Adrenal gland (tissue), 12 donors: Measurements from ENCODE around the gene SSBP3. TPM values are rescaled to one million over a fixed set of nuclear protein-coding genes. Genes with fewer than 3 reads are reported as not detected.

Experiments used
- DNase-seq, 7 donors: peaks; one replicate each; pipeline ENCODE4 v3.0.0-alpha.2; 2019 to 2020
- H3K27ac ChIP-seq, 5 donors: fragments of 200-600 bp; sonication (generic) in 4 of 5; 1 replicate in 3 of 5; 2 replicates in 2 of 5; pipeline versions ENCODE4 v1.5.1 to v1.8.0; 2016 to 2020; ENCODE audit warnings: mild to moderate bottlenecking in 1 of 5
- H3K27me3 ChIP-seq: fragments of 200-600 bp; 2 replicates; pipeline ENCODE4 v1.8.0; 2021
- H3K36me3 ChIP-seq, 2 donors: fragments of 200-600 bp; replicated peaks in 1 of 2; 1 replicate in 1 of 2; 2 replicates in 1 of 2; pipeline versions ENCODE4 v1.5.1 to v1.8.0; 2018 to 2022
- H3K4me1 ChIP-seq, 2 donors: fragments of 200-600 bp; replicated peaks in 1 of 2; 1 replicate in 1 of 2; 2 replicates in 1 of 2; pipeline versions ENCODE4 v1.5.1 to v1.8.0; 2018 to 2021
- H3K4me3 ChIP-seq, 4 donors: fragments of 200-600 bp; sonication (generic) in 3 of 4; one replicate each; pipeline ENCODE4 v1.5.1; 2016 to 2018
- H3K9me3 ChIP-seq, 3 donors: fragments of 200-600 bp; sonication (generic) in 1 of 3; replicated peaks in 1 of 3; 1 replicate in 2 of 3; 2 replicates in 1 of 3; pipeline versions ENCODE4 v1.5.1 to v1.8.0; 2016 to 2021
- POLR2A ChIP-seq, 2 donors: fragments of 450-650 bp; IDR thresholded peaks; one replicate each; pipeline ENCODE4 v1.6.1; 2017; ENCODE audit warnings: antibody characterized with exemption in 2 of 2, mild to moderate bottlenecking in 2 of 2, moderate library complexity in 1 of 2
- WGBS, 4 donors: extraction: QIAGEN DNeasy Blood & Tissue Kit in 2 of 4; methylation state at CpG; one replicate each; pipeline versions ENCODE4 v1.1.5 to v1.1.7; 2013 to 2017; 5-methylcytosine and 5-hydroxymethylcytosine counted together
- intact Hi-C, 2 donors: fragments of 100-400 bp; cut with DNase I; formaldehyde crosslinking; loops; one replicate each; pipeline versions ENCODE4 v1.14.1 to v1.15.0; 2022 to 2023
- polyA plus RNA-seq, 3 donors: library from polyadenylated mRNA; stranded (reverse); fragments of 200-250 nt in 2 of 3; fragments of 350-450 nt in 1 of 3; fragmentation: Illumina TruSeq in 1 of 3; extraction: RNeasy Lipid Tissue Mini Kit (QIAGEN cat#74804) in 1 of 3; gene quantifications; one replicate each; pipeline ENCODE4 v1.2.3, GENCODE V29; 2013 to 2014
- total RNA-seq, 9 donors: library from RNA; depleted of rRNA in 4 of 9; stranded (reverse); fragments of >200 nt in 4 of 9; fragments of 120-200 nt in 1 of 9; fragmentation: NEBNext Ultra II Directional in 1 of 9; extraction: Animal tissue kit (Norgen Biotek cat#: 25700) in 1 of 9; gene quantifications; one replicate each; pipeline versions ENCODE4 v1.1.0 to v1.2.4, GENCODE V29; 2013 to 2023
- TF ChIP-seq, protein P1 (sequence below), 6 experiments: fragments of 450-650 bp in 4 of 6; fragments of 200-600 bp in 2 of 6; sonication (generic) in 1 of 6; IDR thresholded peaks; 1 replicate in 5 of 6; 2 replicates in 1 of 6; pipeline versions ENCODE4 v1.5.1 to v1.8.0; 2016 to 2021; ENCODE audit warnings: antibody characterized with exemption in 6 of 6, mild to moderate bottlenecking in 2 of 6, moderate library complexity in 1 of 6
- donor health status: healthy with polysubstance abuse.
- donor health status: Bipolar disorder and iron deficiency.
- donor health status: DM: yes; HTN: yes; CAD: no.
- donor health status: DM: no; HTN: no; CAD: no.
- donor health status: DM: no; HTN: no; CAD: no.
- donor health status: DM: yes; HTN: yes; CAD: no.

SSBP3 gene
- total and polyA plus RNA-seq, 12 donors, result 15.3 to 150 (median 66.0) TPM

DNA sequence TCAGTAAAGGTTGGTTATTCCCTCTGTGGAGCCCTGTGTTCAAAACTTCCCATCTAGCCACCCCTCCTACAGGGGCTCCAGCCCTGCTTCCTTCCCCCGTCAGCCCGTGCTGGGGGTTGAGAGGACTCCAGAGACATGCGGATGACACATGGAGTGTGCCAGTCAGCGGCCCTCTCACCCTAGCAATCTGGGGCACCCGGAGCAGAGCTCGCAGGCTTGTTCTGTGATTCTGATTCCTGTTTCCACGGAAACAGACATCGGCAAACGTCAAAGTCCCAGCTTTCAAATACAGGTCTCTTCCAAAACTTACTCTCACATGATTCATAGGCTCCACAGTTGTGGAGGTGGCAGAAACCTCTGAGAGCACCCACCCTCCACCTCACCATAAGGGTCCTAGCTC is 9.8 kb upstream of the SSBP3 start:
- TF ChIP-seq, protein P1, sequence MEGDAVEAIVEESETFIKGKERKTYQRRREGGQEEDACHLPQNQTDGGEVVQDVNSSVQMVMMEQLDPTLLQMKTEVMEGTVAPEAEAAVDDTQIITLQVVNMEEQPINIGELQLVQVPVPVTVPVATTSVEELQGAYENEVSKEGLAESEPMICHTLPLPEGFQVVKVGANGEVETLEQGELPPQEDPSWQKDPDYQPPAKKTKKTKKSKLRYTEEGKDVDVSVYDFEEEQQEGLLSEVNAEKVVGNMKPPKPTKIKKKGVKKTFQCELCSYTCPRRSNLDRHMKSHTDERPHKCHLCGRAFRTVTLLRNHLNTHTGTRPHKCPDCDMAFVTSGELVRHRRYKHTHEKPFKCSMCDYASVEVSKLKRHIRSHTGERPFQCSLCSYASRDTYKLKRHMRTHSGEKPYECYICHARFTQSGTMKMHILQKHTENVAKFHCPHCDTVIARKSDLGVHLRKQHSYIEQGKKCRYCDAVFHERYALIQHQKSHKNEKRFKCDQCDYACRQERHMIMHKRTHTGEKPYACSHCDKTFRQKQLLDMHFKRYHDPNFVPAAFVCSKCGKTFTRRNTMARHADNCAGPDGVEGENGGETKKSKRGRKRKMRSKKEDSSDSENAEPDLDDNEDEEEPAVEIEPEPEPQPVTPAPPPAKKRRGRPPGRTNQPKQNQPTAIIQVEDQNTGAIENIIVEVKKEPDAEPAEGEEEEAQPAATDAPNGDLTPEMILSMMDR (IDR thresholded peaks at IDR 0.05), result no peak
- no peak for TF ChIP-seq POLR2A (IDR thresholded peaks at IDR 0.05)
- no peaks in the 10 kb centered on the region for H3K9me3 ChIP-seq
- H3K4me3 ChIP-seq, result no peak overlapping the region
- DNase-seq, result no peak
- H3K27me3 ChIP-seq, result no peaks in the 10 kb centered on the region
- intact Hi-C loops, result loop anchor here in 1 of 2 donors (5.0 kb wide), 1 partner anchor 56 kb away; no protein-coding TSS in a partner anchor
- no peaks in the 10 kb centered on the region for H3K36me3 ChIP-seq
- no peak overlapping the region for H3K27ac ChIP-seq
- no peaks in the 10 kb centered on the region for H3K4me1 ChIP-seq
- 75 to 84% (median 81%) methylated on average over 8 to 9 of the region's 9 CpGs for WGBS, 4 donors

DNA sequence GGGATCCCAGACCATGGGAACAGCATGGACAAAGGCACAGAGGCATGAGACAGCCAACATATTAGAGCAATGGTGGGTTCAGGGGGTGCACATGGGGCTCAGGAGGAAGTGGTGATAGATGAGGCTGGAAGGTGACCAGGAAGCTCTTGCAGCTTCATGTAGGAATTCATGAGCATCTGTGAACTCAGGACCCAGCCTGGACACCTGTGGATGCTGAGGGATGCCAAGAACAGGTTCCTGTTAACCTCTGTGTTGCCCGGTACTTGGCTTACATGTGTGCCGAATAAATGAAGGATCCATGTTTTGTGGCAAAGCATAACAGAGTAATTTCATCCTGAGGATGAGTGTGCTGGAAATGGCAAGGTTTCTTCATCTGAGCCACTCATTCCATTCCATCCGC is 9.3 kb upstream of the SSBP3 start:
- H3K4me3 ChIP-seq, result no peak overlapping the region
- DNase-seq, result no peak
- no peak overlapping the region for H3K27ac ChIP-seq
- H3K36me3 ChIP-seq, result no peaks in the 10 kb centered on the region
- no peaks in the 10 kb centered on the region for H3K9me3 ChIP-seq
- WGBS, 4 donors, result 95 to 100% (median 97%) methylated on average over 3 of the region's 3 CpGs
- no peaks in the 10 kb centered on the region for H3K4me1 ChIP-seq
- no peaks in the 10 kb centered on the region for H3K27me3 ChIP-seq
- no peak for TF ChIP-seq POLR2A (IDR thresholded peaks at IDR 0.05)
- TF ChIP-seq, protein P1 (IDR thresholded peaks at IDR 0.05), result no peak
- intact Hi-C loops, result loop anchor here in 1 of 2 donors (5.0 kb wide), 1 partner anchor 57 kb away; no protein-coding TSS in a partner anchor

DNA sequence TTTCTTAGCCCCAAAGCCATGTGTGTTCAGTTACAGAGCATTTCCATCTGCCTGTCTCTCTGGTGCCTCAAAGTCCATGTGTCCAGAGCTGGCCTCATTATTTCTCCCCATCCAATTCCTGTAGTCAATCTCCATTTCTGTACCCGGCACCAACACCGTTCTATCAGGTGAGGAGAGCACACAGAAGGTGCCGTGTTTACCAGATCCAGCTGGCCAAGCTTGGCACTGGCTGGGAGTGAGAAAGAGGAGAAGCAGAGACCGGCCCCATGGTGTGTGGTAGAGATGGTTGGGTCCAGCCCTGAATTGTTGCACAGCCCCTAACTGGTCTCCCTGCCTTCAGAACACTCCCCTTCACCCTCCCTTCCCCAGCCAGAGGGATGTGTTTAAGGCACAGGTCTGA is 7.5 kb upstream of the SSBP3 start:
- Histone ChIP-seq H3K4me3 (no peak overlapping the region), H3K9me3 (no peaks in the 10 kb centered on the region), H3K27me3 (no peaks in the 10 kb centered on the region), H3K4me1 (peaks cover under 1 to 2% of the 10 kb centered on the region in 2 donors), H3K36me3 (no peaks in the 10 kb centered on the region), H3K27ac (peak overlapping the region in 2 of 5 donors; percentile 21 to 75)
- DNase-seq, result no peak
- whole genome bisulfite sequencing, 4 donors, result 92 to 97% (median 94%) methylated on average over 4 of the region's 4 CpGs
- intact Hi-C loops, result no loop called here
- TF ChIP-seq, protein P1 (IDR thresholded peaks at IDR 0.05), result no peak
- TF ChIP-seq POLR2A (IDR thresholded peaks at IDR 0.05), result no peak

DNA sequence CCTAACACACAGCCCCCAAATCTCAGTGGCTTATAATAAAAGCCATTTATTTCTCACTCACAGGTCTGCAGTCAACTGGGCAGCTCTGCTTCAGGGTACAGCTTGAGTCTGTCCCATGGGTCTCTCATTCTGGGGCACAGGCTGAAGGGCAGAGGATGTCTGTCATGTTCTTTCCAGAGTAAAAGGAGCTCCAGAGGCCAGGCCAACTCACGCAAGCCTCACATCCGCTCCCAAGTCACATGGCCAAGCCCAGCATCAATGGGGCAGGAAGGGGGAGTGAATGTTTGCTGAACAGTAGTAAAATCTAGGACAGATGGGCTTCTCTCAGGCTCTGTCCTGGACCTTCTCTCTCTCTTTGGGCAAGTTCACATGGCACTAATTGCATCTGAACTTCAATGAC is 7.1 kb upstream of the SSBP3 start:
- H3K36me3 ChIP-seq, result no peaks in the 10 kb centered on the region
- peak in 6 of 7 donors; percentile 31 to 78 (median 54) for DNase-seq
- no peak overlapping the region for H3K4me3 ChIP-seq
- H3K9me3 ChIP-seq, result no peaks in the 10 kb centered on the region
- TF ChIP-seq, protein P1 (IDR thresholded peaks at IDR 0.05), result no peak
- no peak for TF ChIP-seq POLR2A (IDR thresholded peaks at IDR 0.05)
- H3K27ac ChIP-seq, result peak overlapping the region in 2 of 5 donors; percentile 41 to 75
- intact Hi-C loops, result no loop called here
- H3K27me3 ChIP-seq, result no peaks in the 10 kb centered on the region
- H3K4me1 ChIP-seq, result peaks cover 5 to 7% of the 10 kb centered on the region in 2 donors
- 42 to 53% (median 50%) methylated on average over 2 of the region's 2 CpGs; no CpG with 5 or more reads in 1 of the 4 donors for WGBS, 4 donors
